Endodermal cell (in vitro differentiated cells): ENCODE results near the gene LIN28A. TPM values are rescaled to one million over a fixed set of nuclear protein-coding genes. Genes with fewer than 3 reads are reported as not detected.

Experiments
- DNase-seq: peaks from one replicate; pipeline ENCODE4 v3.0.0-alpha.2; 2017
- H3K27ac ChIP-seq: 2 replicates; pipeline ENCODE4 v1.5.1; 2013; ENCODE audit warnings: mild to moderate bottlenecking, low read depth, low read length, moderate library complexity
- H3K27me3 ChIP-seq: 2 replicates; pipeline ENCODE4 v1.6.1; 2013; ENCODE audit warnings: mild to moderate bottlenecking, low read length, moderate library complexity; ENCODE audit not compliant: insufficient read depth, control insufficient read depth, poor library complexity, severe bottlenecking
- H3K36me3 ChIP-seq: 2 replicates; pipeline ENCODE4 v1.7.0; 2013; ENCODE audit warnings: mild to moderate bottlenecking, low read length, moderate library complexity; ENCODE audit not compliant: control insufficient read depth, insufficient read depth
- H3K4me1 ChIP-seq: one replicate; pipeline ENCODE4 v1.7.0; 2013; ENCODE audit warnings: low read length; ENCODE audit not compliant: control insufficient read depth, insufficient read depth
- H3K4me3 ChIP-seq: 2 replicates; pipeline ENCODE4 v1.5.1; 2013; ENCODE audit warnings: mild to moderate bottlenecking, low read length, moderate library complexity
- H3K9ac ChIP-seq: 2 replicates; pipeline ENCODE4 v1.6.1; 2013; ENCODE audit warnings: mild to moderate bottlenecking, low read length, moderate library complexity; ENCODE audit not compliant: poor library complexity, severe bottlenecking; ENCODE audit errors: extremely low read depth
- H3K9me3 ChIP-seq: 2 replicates; pipeline ENCODE4 v1.6.1; 2013; ENCODE audit warnings: mild to moderate bottlenecking, low read length, moderate library complexity; ENCODE audit not compliant: control insufficient read depth
- H3K27ac Mint-ChIP-seq: 2 replicates; pipeline ENCODE4 v1.8.0; 2020; ENCODE audit warnings: mixed read lengths
- H3K27me3 Mint-ChIP-seq: 2 replicates; pipeline ENCODE4 v1.8.0; 2021; ENCODE audit warnings: mild to moderate bottlenecking, mixed read lengths; ENCODE audit not compliant: insufficient read depth
- H3K36me3 Mint-ChIP-seq: 2 replicates; pipeline ENCODE4 v1.8.0; 2020; ENCODE audit warnings: low read depth, mixed read lengths
- H3K4me1 Mint-ChIP-seq: 2 replicates; pipeline ENCODE4 v1.8.0; 2020; ENCODE audit warnings: mixed read lengths
- H3K4me3 Mint-ChIP-seq: 2 replicates; pipeline ENCODE4 v1.8.0; 2020; ENCODE audit warnings: mild to moderate bottlenecking, moderate library complexity, mixed read lengths
- H3K9me3 Mint-ChIP-seq: 2 replicates; pipeline ENCODE4 v1.8.0; 2020; ENCODE audit warnings: mild to moderate bottlenecking, mixed read lengths
- CTCF ChIP-seq: fragments of 200-600 bp; sonication (generic); conservative IDR thresholded peaks from 2 replicates; pipeline ENCODE4 v1.5.0; 2021; ENCODE audit warnings: antibody characterized with exemption, mild to moderate bottlenecking
- WGBS, 2 experiments: methylation state at CpG; one replicate each; pipeline versions ENCODE4 v1.1.5 to v1.1.7; 2013; ENCODE audit warnings: missing lambda C conversion rate in 2 of 2, mixed read lengths in 1 of 2; ENCODE audit not compliant: insufficient coverage in 1 of 2, insufficient read length in 1 of 2; 5-methylcytosine and 5-hydroxymethylcytosine counted together
- total RNA-seq, 2 donors: library from RNA; stranded (reverse); fragmentation: NEBNext Ultra II Directional in 1 of 2; extraction: Animal tissue kit (Norgen Biotek cat#: 25700) in 1 of 2; gene quantifications; 2 replicates in 1 of 2; 3 replicates in 1 of 2; pipeline ENCODE4 v1.2.1, GENCODE V29; 2021

Gene LIN28A
- total RNA-seq, 2 donors from 2014 or later = 867 to 1,041 TPM

GRCh38 chr1:26409191-26409807, 1.3 kb upstream of the LIN28A start:
- WGBS, 2 experiments = 2% methylated on average over 16 of the region's 16 CpGs; no CpG with 5 or more reads in 1 of the 2 experiments
- H3K27me3 Mint-ChIP-seq = peaks cover 2% of the 10 kb centered on the region
- no peaks in the 10 kb centered on the region for H3K9me3 ChIP-seq
- peak; percentile 84 for DNase-seq
- H3K9me3 Mint-ChIP-seq = no peaks in the 10 kb centered on the region
- H3K36me3 ChIP-seq = peaks cover 29% of the 10 kb centered on the region
- H3K4me3 ChIP-seq = peak overlapping the region; percentile 99
- H3K27me3 ChIP-seq = no peaks in the 10 kb centered on the region
- peak overlapping the region; percentile 97 for H3K27ac Mint-ChIP-seq
- no peaks in the 10 kb centered on the region for H3K4me1 ChIP-seq
- H3K36me3 Mint-ChIP-seq = peaks cover 31% of the 10 kb centered on the region
- peaks cover 28% of the 10 kb centered on the region for H3K4me1 Mint-ChIP-seq
- peak overlapping the region; percentile 74 for H3K9ac ChIP-seq
- H3K27ac ChIP-seq = peak overlapping the region; percentile 91
- no peak for TF ChIP-seq CTCF
- peak overlapping the region; percentile 99 for H3K4me3 Mint-ChIP-seq

- peak overlapping the region; percentile 87 for H3K27ac ChIP-seq
- 0 to 1% methylated on average over 14 to 20 of the region's 20 CpGs for WGBS, 2 experiments
Observed at GRCh38 chr1:26411624-26412074, 1.0 kb downstream of the LIN28A start.

GRCh38 chr1:26412180-26412840, 1.7 kb downstream of the LIN28A start:
- H3K4me1 ChIP-seq = peaks cover 7% of the 10 kb centered on the region
- peaks cover 49% of the 10 kb centered on the region for H3K4me1 Mint-ChIP-seq
- H3K27me3 ChIP-seq = no peaks in the 10 kb centered on the region
- H3K4me3 Mint-ChIP-seq = peak overlapping the region; percentile 99
- peak overlapping the region; percentile 99 for H3K9ac ChIP-seq
- no peak for TF ChIP-seq CTCF
- DNase-seq = peak; percentile 93
- 1 to 3% methylated on average over 5 to 9 of the region's 9 CpGs for WGBS, 2 experiments
- H3K9me3 ChIP-seq = no peaks in the 10 kb centered on the region
- H3K36me3 ChIP-seq = peaks cover 46% of the 10 kb centered on the region
- H3K27ac ChIP-seq = peak overlapping the region; percentile 87
- H3K36me3 Mint-ChIP-seq = peaks cover 52% of the 10 kb centered on the region
- no peaks in the 10 kb centered on the region for H3K9me3 Mint-ChIP-seq
- H3K27me3 Mint-ChIP-seq = peaks cover 2% of the 10 kb centered on the region
- peak overlapping the region; percentile 99 for H3K4me3 ChIP-seq
- H3K27ac Mint-ChIP-seq = peak overlapping the region; percentile 98

More at GRCh38 chr1:26411624-26412074, 1.0 kb downstream of the LIN28A start:
- H3K4me1 ChIP-seq = peaks cover 5% of the 10 kb centered on the region
- Mint-ChIP-seq H3K4me1 (peaks cover 46% of the 10 kb centered on the region), H3K4me3 (peak overlapping the region; percentile 99), H3K27ac (peak overlapping the region; percentile 98), H3K27me3 (peaks cover 2% of the 10 kb centered on the region), H3K9me3 (no peaks in the 10 kb centered on the region), H3K36me3 (peaks cover 49% of the 10 kb centered on the region)
- no peaks in the 10 kb centered on the region for H3K9me3 ChIP-seq
- H3K27me3 ChIP-seq = no peaks in the 10 kb centered on the region
- peak overlapping the region; percentile 99 for H3K9ac ChIP-seq
- DNase-seq = peak; percentile 84
- peaks cover 43% of the 10 kb centered on the region for H3K36me3 ChIP-seq
- peak overlapping the region; percentile 99 for H3K4me3 ChIP-seq
- no peak for TF ChIP-seq CTCF
